Neuronal stem cell (in vitro differentiated cells): ENCODE measurements around the gene ACOT9.

ENCODE experiments used
- DNase-seq: peaks from one replicate; pipeline ENCODE4 v3.0.0-alpha.2; 2013; ENCODE audit warnings: low spot score
- H2AFZ ChIP-seq: one replicate; pipeline ENCODE4 v1.6.1; 2013; ENCODE audit warnings: mild to moderate bottlenecking, low read length, inconsistent platforms
- H2AK5ac ChIP-seq: 2 replicates; pipeline ENCODE4 v1.6.1; 2013; ENCODE audit warnings: low read depth, mild to moderate bottlenecking, inconsistent platforms, low read length, moderate library complexity, mixed read lengths
- H2BK120ac ChIP-seq: 2 replicates; pipeline ENCODE4 v1.6.1; 2013; ENCODE audit warnings: low read depth, mild to moderate bottlenecking, inconsistent platforms, low read length, moderate library complexity, mixed read lengths
- H2BK12ac ChIP-seq: one replicate; pipeline ENCODE4 v1.6.1; 2013; ENCODE audit warnings: low read length, inconsistent platforms
- H2BK15ac ChIP-seq: 2 replicates; pipeline ENCODE4 v1.6.1; 2013; ENCODE audit warnings: mild to moderate bottlenecking, low read length, inconsistent platforms, mixed read lengths
- H2BK5ac ChIP-seq: one replicate; pipeline ENCODE4 v1.6.1; 2013; ENCODE audit warnings: inconsistent platforms, mild to moderate bottlenecking, low read length, moderate library complexity
- H3K14ac ChIP-seq: one replicate; pipeline ENCODE4 v1.6.1; 2013; ENCODE audit warnings: low read length, inconsistent platforms
- H3K18ac ChIP-seq: 2 replicates; pipeline ENCODE4 v1.6.1; 2013; ENCODE audit warnings: low read length, inconsistent platforms
- H3K23ac ChIP-seq: 2 replicates; pipeline ENCODE4 v1.6.1; 2013; ENCODE audit warnings: low read depth, mild to moderate bottlenecking, mixed read lengths, low read length, inconsistent platforms; ENCODE audit not compliant: poor library complexity
- H3K27ac ChIP-seq: replicated peaks from 3 replicates; pipeline ENCODE4 v1.5.1; 2013; ENCODE audit warnings: low read length, inconsistent platforms
- H3K27me3 ChIP-seq, 3 experiments: 2 replicates each; pipeline ENCODE4 v1.6.1; 2013; ENCODE audit warnings: low read length in 3 of 3, mild to moderate bottlenecking in 2 of 3, inconsistent platforms in 1 of 3, low read depth in 1 of 3, mixed read lengths in 1 of 3, moderate library complexity in 1 of 3; ENCODE audit not compliant: control insufficient read depth in 3 of 3, insufficient read depth in 3 of 3
- H3K36me3 ChIP-seq, 2 donors: replicated peaks in 1 of 2; 2 replicates each; pipeline ENCODE4 v1.6.1; 2013; ENCODE audit warnings: low read length in 2 of 2; ENCODE audit not compliant: control insufficient read depth in 2 of 2, insufficient read depth in 2 of 2
- H3K4ac ChIP-seq: 2 replicates; pipeline ENCODE4 v1.6.1; 2013; ENCODE audit warnings: inconsistent platforms, mild to moderate bottlenecking, low read length, moderate library complexity
- H3K4me1 ChIP-seq, 2 donors: 1 replicate in 1 of 2; 2 replicates in 1 of 2; pipeline ENCODE4 v1.6.1; 2013; ENCODE audit warnings: low read length in 2 of 2, low read depth in 1 of 2; ENCODE audit not compliant: control insufficient read depth in 2 of 2, insufficient read depth in 1 of 2
- H3K4me2 ChIP-seq: one replicate; pipeline ENCODE4 v1.6.1; 2013; ENCODE audit warnings: mild to moderate bottlenecking, low read length, inconsistent platforms; ENCODE audit not compliant: insufficient read depth, poor library complexity, severe bottlenecking
- H3K4me3 ChIP-seq, 2 donors: 2 replicates each; pipeline ENCODE4 v1.5.1; 2013; ENCODE audit warnings: low read length in 2 of 2, mild to moderate bottlenecking in 2 of 2, inconsistent platforms in 1 of 2, moderate library complexity in 1 of 2
- H3K79me1 ChIP-seq: one replicate; pipeline ENCODE4 v1.6.1; 2013; ENCODE audit warnings: low read depth, mild to moderate bottlenecking, inconsistent platforms, low read length, moderate library complexity
- H3K9ac ChIP-seq: one replicate; pipeline ENCODE4 v1.6.1; 2013; ENCODE audit warnings: mild to moderate bottlenecking, low read depth, low read length, inconsistent platforms; ENCODE audit not compliant: poor library complexity
- H3K9me3 ChIP-seq, 2 donors: replicated peaks in 1 of 2; 2 replicates each; pipeline versions ENCODE3 to v1.6.1; 2013; ENCODE audit warnings: low read length in 2 of 2, mild to moderate bottlenecking in 2 of 2, inconsistent platforms in 1 of 2, low read depth in 1 of 2, mixed read lengths in 1 of 2, moderate library complexity in 1 of 2; ENCODE audit not compliant: control insufficient read depth in 2 of 2, insufficient read depth in 1 of 2
- H4K8ac ChIP-seq: one replicate; pipeline ENCODE4 v1.6.1; 2013; ENCODE audit warnings: low read depth, mild to moderate bottlenecking, inconsistent platforms, low read length, moderate library complexity
- H4K91ac ChIP-seq: one replicate; pipeline ENCODE4 v1.6.1; 2013; ENCODE audit warnings: low read length, low read depth, mild to moderate bottlenecking, inconsistent platforms; ENCODE audit not compliant: poor library complexity
- WGBS, 2 donors: extraction: QIAGEN DNeasy Blood & Tissue Kit; methylation state at CpG; one replicate each; pipeline ENCODE4 v1.1.7; 2013; ENCODE audit warnings: missing lambda C conversion rate in 2 of 2, mixed read lengths in 1 of 2; ENCODE audit not compliant: insufficient read length in 2 of 2, insufficient replicate concordance in 1 of 2; ENCODE audit errors: extremely low coverage in 2 of 2; 5-methylcytosine and 5-hydroxymethylcytosine counted together

Gene ACOT9

GRCh38 chrX:23788946-23789345, 45.9 kb upstream of the ACOT9 start:
- no peak overlapping the region for H4K8ac ChIP-seq
- H3K4me2 ChIP-seq = no peak overlapping the region
- no peak overlapping the region for H2BK12ac ChIP-seq
- no peaks in the 10 kb centered on the region for H3K27me3 ChIP-seq
- no peak overlapping the region for H2BK15ac ChIP-seq
- H3K9ac ChIP-seq = no peak overlapping the region
- H3K36me3 ChIP-seq = peaks cover 0 to 16% of the 10 kb centered on the region in 2 donors
- H3K14ac ChIP-seq = no peak overlapping the region
- H3K27ac ChIP-seq = no peak overlapping the region
- H3K4me1 ChIP-seq = no peaks in the 10 kb centered on the region
- no peak overlapping the region for H2BK5ac ChIP-seq
- H4K91ac ChIP-seq = no peak overlapping the region
- no peak overlapping the region for H3K18ac ChIP-seq
- no peaks in the 10 kb centered on the region for H3K79me1 ChIP-seq
- H2AFZ ChIP-seq = no peak overlapping the region
- no peak overlapping the region for H2BK120ac ChIP-seq
- no peak overlapping the region for H2AK5ac ChIP-seq
- H3K9me3 ChIP-seq = no peaks in the 10 kb centered on the region
- H3K4me3 ChIP-seq = no peak overlapping the region
- WGBS, 2 donors = no CpG with 5 or more reads among the region's 4 CpGs
- no peak overlapping the region for H3K23ac ChIP-seq
- H3K4ac ChIP-seq = no peak overlapping the region
- no peak for DNase-seq

GRCh38 chrX:23788521-23788920, 45.4 kb upstream of the ACOT9 start:
- Histone ChIP-seq H4K91ac (no peak overlapping the region), H2BK5ac (no peak overlapping the region)

GRCh38 chrX:23787745-23788118, 44.7 kb upstream of the ACOT9 start:
- Histone ChIP-seq H2BK12ac (no peak overlapping the region), H2AFZ (no peak overlapping the region), H3K4me2 (no peak overlapping the region), H3K27me3 (no peaks in the 10 kb centered on the region), H3K4ac (no peak overlapping the region), H3K27ac (no peak overlapping the region), H2AK5ac (no peak overlapping the region), H4K8ac (no peak overlapping the region), H3K14ac (no peak overlapping the region), H3K9ac (no peak overlapping the region), H2BK120ac (no peak overlapping the region), H3K36me3 (peaks cover 0 to 16% of the 10 kb centered on the region in 2 donors), H3K79me1 (no peaks in the 10 kb centered on the region), H2BK15ac (no peak overlapping the region), H3K23ac (no peak overlapping the region), H3K9me3 (no peaks in the 10 kb centered on the region), H4K91ac (no peak overlapping the region), H3K4me3 (no peak overlapping the region), H3K4me1 (no peaks in the 10 kb centered on the region), H2BK5ac (no peak overlapping the region), H3K18ac (no peak overlapping the region)
- no CpG with 5 or more reads among the region's 2 CpGs for WGBS, 2 donors
- DNase-seq = no peak

More at GRCh38 chrX:23788521-23788920, 45.4 kb upstream of the ACOT9 start:
- no peak overlapping the region for H2AFZ ChIP-seq
- peaks cover 0 to 16% of the 10 kb centered on the region in 2 donors for H3K36me3 ChIP-seq
- H3K4me2 ChIP-seq = no peak overlapping the region
- no peak overlapping the region for H2BK120ac ChIP-seq
- no peak overlapping the region for H3K4me3 ChIP-seq
- H3K9me3 ChIP-seq = no peaks in the 10 kb centered on the region
- no peak for DNase-seq
- no peak overlapping the region for H2BK12ac ChIP-seq
- H2BK15ac ChIP-seq = no peak overlapping the region
- H2AK5ac ChIP-seq = no peak overlapping the region
- H3K23ac ChIP-seq = no peak overlapping the region
- H3K18ac ChIP-seq = no peak overlapping the region
- no peaks in the 10 kb centered on the region for H3K4me1 ChIP-seq
- no peak overlapping the region for H3K4ac ChIP-seq
- no peak overlapping the region for H3K14ac ChIP-seq
- H3K27me3 ChIP-seq = no peaks in the 10 kb centered on the region
- H3K27ac ChIP-seq = no peak overlapping the region
- no peak overlapping the region for H3K9ac ChIP-seq
- H3K79me1 ChIP-seq = no peaks in the 10 kb centered on the region
- H4K8ac ChIP-seq = no peak overlapping the region

- no CpG with 5 or more reads among the region's 11 CpGs for WGBS, 2 donors
- Histone ChIP-seq H2BK120ac (no peak overlapping the region), H3K27me3 (no peaks in the 10 kb centered on the region), H3K36me3 (peaks cover 0 to 16% of the 10 kb centered on the region in 2 donors), H3K4me1 (no peaks in the 10 kb centered on the region), H3K23ac (no peak overlapping the region), H3K27ac (no peak overlapping the region), H2BK5ac (no peak overlapping the region), H3K79me1 (no peaks in the 10 kb centered on the region), H3K4me3 (no peak overlapping the region), H3K9ac (no peak overlapping the region), H2BK15ac (no peak overlapping the region), H2BK12ac (no peak overlapping the region), H3K14ac (no peak overlapping the region), H4K91ac (no peak overlapping the region), H2AFZ (no peak overlapping the region), H3K4me2 (no peak overlapping the region), H3K18ac (no peak overlapping the region), H2AK5ac (no peak overlapping the region), H3K4ac (no peak overlapping the region), H3K9me3 (no peaks in the 10 kb centered on the region), H4K8ac (no peak overlapping the region)
- DNase-seq = no peak
Measured at GRCh38 chrX:23786268-23786815, 43.3 kb upstream of the ACOT9 start.
